Skeletal muscle cell (primary cell): ENCODE results near the gene MACROH2A1.

Experiments
- DNase-seq: peaks from one replicate; pipeline ENCODE4 v3.0.0-alpha.2; 2010; ENCODE audit warnings: low read depth
- H3K4me3 ChIP-seq: 2 replicates; pipeline ENCODE4 v1.5.1; 2011; ENCODE audit warnings: low read depth, mild to moderate bottlenecking, control low read depth, low read length, moderate library complexity

MACROH2A1 gene

DNA sequence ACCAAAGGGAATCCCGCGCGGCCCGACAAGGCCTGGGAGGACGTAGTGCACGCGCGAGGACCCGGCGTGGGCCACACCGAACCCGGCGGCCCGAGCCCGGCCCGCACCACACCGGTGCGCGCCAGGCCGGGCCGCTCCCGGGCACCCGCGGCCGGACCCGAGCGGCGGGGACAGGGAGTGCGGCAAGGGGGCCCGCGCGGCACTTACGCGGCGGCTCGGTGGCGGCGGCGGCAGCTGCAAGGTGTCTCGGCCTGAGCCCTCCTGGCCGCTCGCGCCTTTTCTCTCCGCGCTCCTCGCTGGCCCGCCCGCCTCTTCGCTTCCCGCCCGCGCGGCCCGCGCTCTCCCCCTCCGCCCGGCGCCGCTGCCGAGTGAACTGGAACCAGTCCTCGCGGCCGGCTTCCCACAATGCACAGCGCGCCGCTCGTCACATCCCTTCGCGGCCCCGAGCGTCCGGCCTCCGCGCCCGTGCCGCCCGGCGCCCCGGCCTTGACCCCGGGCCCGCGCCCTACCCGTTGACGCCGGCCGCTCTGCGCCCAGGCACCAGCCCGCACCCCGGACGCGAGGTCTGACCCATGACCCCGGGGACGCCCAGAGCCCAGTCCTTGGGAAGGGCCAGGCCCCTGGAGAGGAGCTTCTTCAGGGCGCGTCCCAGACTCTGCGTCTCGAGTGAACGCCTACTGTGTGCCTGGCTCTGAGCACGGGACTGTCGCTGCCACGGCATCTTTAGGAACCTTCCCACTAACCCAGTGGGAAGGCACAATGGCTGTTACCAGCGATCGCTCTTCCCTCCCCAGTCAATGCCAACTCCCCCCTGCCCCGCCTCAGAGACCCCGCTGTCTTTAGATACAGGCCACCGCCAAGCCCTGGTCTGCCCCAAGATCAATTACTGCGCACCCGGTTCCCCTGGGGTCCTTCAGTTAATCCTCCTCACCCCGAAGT is at the start of gene MACROH2A1:
MACROH2A1 (minus strand) TSS at position 377 of the 939 bp plus-strand sequence. CDS start 10,138 bp downstream, outside the sequence.
- DNase-seq = peak; percentile 49
- H3K4me3 ChIP-seq = peak within 1 kb of the TSS; percentile 88

DNA sequence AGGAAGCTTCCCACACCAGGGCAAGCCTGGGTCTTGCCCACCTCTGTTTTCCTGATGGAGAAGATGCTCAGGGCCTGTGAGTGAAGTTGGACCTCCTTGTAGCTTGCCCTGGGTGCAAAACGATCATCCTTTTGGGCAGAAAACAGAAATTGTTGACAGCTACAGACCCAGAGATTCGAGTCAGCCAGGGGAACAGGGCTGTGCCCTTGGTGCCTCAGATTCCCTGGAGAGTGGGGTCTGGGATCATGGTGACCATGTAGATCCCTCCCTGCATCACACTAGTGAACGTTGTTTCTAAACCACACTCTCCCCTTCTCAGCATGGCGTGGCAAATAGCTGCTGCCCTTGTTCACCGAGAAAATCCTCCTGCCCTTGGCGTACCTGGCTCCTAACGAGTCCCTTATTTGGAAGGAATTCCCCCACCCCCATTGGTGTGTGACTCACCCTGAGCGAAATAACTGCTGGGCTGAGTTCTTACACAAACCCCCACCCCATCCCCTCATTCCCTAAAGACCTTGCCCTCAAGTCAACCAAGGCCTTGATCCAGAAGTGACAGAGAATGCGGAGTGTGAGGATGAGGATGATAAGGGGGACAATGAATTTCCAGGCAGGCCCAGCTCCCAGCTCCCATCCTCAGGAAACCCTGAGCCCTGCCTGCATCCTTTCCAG is 49.2 kb upstream of the MACROH2A1 start:
- DNase-seq = no peak
- H3K4me3 ChIP-seq = no peak overlapping the region

DNA sequence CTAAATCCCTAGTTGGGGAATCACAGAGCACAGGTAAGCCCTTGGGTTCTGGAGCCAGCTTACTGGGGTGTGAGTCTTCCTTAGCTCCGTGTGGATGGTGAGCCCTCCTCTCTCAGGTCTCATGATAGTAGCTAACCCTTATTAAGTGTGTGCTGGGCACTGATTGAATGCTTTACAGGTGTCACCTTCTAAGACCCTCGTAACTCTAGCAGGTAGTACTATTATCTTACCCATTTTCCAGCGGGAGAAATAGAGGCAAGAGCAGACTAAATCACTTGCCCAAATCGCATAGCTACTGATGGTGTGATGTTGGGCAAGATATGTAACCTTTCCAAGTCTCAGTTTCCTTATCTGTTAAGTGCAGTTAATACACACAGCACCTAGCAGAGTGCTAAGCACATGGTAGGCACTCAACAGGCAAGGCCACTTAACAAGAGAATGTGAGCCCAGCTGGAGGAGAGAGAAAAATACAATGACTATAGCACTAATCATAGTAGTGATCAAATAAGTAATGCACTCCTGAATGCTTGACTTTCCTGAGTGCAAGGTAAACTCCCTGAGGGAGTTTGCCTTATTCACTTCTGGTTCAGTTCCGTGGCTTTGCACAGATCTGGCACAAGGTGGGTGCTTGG is 48.4 kb upstream of the MACROH2A1 start, which contains the start of gene DCANP1:
DCANP1 (minus strand) TSS at position 51 of the 632 bp plus-strand sequence. CDS start 240 bp downstream, outside the sequence.
- H3K4me3 ChIP-seq = no peak within 1 kb of the TSS
- no peak for DNase-seq

DNA sequence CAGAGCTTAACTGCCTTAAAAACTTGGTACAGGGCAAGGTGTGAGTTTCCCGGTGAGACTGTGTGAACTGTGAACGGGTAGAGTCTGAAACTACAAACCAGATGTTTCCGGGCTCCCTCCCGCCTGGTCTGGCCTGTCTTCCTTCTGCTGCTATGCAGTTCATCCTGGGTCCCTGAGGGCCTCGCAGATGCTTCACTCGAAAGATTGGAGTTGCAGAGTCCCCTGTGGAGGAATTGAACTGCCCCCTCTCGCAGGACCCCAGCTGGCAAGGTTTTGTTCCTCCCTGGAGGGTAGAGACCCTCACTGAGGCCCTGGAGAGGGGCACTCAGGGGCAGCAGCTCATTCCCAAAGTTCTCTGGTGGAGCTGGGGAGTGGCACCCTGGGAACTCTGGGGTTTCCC is 47.6 kb upstream of the MACROH2A1 start:
- H3K4me3 ChIP-seq = no peak overlapping the region
- no peak for DNase-seq

DNA sequence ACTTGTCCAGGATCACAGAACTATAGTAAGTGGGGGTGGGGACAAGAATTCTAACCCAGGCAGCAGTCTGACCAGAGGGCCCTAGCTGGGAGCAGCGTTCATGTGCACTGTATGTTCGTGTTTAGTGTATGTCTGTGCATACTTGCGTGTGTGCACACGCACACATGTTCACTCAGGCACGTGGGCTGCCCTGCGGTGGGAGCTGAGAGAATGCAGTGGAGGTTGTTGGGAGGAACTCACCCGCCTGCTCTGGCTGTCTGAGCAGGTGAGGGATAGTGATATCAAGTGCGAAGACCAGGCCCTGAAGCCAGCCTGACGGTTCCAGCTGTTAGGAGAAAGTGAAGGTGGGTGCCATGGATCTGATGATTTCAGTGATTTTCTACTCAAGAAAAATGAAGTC is 47.2 kb upstream of the MACROH2A1 start:
- no peak for DNase-seq
- H3K4me3 ChIP-seq = no peak overlapping the region

DNA sequence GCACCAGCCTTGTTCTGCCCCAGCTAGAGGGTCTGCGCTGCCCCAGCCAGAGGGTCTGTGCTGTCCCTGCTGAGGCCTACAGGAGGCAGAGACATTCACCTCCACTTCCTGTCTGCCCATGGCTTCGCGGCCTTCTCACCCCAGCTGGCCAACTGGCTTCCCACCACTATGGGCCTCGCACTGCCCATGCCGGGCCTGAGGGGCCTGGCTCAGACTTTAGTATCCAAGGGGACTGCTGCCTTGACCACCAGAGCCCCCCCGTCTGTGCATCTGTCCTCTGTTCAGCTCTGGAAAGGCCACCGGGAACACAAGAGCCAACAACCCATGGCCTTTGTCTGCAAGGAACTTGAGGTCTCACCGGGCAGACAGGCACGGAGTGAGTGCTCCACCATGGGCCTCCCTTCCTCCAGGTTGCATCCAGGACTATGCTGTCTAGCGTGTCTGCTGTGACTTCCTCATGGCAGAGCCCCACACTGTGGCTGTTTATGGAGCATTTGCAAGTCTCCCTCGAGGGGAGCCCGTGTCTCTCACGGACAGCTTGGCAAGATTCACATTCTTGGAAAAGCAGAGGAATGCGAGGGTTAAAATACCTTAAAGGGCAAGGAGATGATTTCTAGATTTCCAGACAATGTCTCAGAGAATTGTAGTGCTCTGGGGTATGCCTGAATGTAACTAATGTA is 46.4 kb upstream of the MACROH2A1 start:
- no peak overlapping the region for H3K4me3 ChIP-seq
- no peak for DNase-seq

DNA sequence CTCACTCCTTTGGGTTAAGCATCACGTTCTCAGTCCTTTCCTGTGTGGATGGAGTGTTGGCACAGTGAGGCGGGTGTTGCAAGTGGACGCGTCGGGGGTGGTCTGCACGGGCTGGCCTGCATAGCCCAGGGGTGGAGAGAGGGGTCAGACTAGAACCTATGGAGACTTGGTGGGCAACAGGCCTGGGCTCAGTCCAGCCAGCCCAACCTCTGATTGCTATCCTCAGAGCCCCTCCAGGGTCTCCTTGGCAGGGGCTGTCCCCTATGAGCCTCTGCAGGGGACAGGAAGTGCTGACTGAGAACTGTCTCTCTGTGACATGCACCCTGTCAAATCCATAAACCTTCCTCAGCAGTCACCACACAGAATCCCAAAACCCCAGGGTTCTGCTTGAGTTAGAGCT is 45.9 kb upstream of the MACROH2A1 start:
- no peak for DNase-seq
- H3K4me3 ChIP-seq = no peak overlapping the region

DNA sequence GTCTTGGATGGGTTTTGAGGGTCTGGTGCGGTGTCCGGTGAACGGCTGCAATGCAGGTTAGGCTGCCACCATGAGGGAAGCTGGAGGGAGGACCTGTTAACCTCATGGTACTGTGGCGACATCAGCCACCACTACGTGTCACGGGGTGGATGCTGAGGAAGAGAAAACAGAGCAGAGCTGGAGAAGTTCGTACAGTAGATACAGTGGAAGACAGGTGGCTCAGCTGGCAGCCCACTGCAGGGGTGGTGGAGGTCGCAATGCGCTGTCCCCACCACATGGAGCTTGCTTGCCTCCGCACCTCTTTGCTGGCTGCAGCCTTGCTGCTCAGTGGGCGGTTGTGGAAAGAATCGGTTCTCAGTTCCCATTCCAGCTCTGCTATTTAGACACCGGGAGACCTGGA is 45.3 kb upstream of the MACROH2A1 start:
- no peak for DNase-seq
- H3K4me3 ChIP-seq = no peak overlapping the region

DNA sequence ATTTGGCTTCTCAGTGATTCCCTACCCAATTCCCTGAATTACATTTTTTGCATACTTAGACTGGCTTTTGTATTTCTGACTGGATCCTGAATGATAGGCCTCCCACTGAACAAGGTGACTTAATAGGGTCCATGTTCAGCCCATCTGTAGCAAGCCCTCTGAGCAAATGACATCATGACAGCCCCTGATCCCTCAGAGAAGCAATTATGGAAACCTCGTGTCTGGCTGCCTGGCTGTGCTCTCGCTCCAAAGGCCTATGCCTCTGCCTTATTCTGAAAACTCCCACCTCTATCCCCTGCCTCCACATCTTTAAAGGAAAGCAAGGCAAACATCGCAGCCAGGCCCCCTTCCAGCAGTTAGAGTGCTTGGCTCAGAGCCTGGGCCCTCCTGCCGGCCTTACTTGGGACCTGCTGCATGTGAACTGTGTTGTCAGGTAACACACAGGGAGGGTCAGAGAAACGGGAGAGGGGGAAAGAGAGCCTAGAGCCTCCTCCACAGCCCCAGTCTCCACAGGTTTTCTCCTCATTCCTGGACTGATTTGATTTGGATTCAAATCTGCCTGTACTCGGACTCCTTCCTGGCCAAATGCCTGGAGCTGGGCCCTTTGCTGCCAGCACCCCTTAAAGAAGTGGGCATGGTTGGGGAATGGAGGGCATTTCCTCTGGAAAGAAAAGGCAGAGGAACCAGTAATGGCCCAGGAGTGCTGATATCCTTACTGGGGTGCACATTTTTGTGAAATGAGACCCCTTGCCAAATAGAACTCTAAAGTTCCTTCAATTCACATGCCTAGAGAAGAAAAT is 44.3 kb upstream of the MACROH2A1 start:
- no peak for DNase-seq

DNA sequence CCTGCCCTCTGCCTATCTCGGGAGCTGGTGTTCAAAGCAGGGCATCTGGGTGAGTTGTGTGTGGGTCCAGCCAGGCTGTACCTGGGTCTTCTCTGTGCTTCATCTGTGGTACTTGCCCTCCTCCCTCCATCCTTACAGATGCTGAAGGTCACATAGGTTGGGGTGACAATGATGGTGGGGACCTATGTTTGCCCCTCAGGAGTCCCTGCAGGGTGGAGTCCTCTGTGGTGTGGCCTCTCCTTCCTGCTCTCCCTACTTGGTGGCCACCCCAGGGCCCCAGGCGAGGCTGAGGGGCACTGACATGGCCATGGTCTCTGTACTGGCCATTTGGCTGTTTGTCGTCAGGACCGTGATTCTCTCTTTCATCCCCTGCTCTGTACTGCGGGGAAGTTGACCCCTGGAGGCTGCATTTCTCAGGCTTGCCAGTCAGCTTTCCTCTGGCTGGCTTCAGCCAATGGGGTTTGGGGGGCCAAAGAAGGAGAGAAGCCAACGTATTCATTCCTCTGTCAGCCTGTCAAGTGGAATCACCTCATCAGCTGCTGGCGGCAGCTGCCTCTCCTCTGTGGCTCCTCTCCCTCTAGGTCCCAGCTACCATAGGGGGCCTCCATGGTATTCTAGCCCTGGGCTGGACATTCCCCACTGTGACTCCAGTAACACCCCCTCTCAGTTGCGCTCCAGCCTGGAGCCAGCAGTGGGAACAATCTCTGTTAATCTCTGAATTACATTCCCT is 43.6 kb upstream of the MACROH2A1 start:
- H3K4me3 ChIP-seq = no peak overlapping the region
- DNase-seq = no peak

More for the DNA sequence above, 44.3 kb upstream of the MACROH2A1 start:
- H3K4me3 ChIP-seq = no peak overlapping the region

DNA sequence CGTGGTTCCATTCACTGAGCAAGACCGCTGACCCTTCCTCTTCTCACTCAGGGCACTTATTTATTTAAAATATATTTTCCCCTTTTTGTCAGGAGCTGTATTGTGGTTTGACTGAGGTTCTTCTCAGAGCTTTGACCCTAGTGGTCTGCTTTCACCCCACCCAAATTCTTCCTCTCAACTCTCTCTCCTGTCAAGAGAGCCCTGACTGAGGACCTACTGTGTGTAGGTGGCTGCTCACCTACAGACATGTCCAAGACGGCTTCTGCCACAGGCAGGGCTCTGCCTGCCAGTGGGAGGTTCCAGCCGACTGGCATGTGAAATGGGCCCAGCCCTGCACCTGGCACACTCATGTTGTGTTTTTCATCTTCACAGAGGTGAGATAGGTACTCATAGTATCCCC is 42.9 kb upstream of the MACROH2A1 start:
- H3K4me3 ChIP-seq = no peak overlapping the region

DNA sequence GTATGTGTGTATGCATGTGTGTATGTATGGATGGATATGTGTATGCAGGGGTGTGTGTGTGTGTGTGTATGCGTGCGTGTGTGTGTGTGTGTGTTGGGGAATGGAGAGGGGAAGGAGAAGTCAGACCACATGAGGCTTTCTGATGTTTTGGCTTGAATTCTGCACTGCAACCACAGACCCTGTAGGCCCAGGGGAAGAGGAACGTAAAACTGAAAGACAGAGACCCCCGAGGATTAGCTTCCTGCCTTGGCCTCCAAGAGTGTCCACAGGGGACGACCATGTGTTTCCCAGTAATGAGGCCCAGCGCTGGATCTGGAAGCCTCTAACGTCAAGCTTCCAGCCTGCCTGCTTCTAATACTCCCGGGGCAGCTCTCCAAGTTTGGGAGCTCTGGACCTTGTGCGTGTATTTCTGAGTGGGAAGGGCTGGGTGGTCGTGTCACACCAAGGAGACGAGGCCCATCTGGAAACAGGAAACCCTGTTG is 42.4 kb upstream of the MACROH2A1 start:
- H3K4me3 ChIP-seq = no peak overlapping the region
- DNase-seq = no peak

More for the DNA sequence above, 42.9 kb upstream of the MACROH2A1 start:
- no peak for DNase-seq

DNA sequence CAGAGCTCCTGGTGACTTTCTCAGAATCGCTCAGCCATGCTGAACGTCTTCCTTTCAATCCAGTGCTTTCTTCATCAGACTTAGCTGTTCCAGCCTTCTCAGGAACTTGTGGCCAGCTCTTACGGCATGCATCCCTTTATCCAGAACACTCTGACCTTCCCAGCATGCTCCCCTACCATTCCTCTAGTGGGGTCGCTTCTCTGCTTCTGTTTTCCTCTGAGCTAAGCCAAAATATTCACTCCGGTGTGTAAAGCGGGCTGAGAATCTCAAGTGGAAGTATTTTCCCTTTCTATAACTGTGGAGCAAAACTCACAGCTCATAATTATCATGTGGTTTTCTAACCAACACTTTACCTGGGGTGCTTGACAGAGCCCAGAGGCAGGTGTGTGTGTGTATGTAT is 41.9 kb upstream of the MACROH2A1 start:
- H3K4me3 ChIP-seq = no peak overlapping the region
- DNase-seq = no peak

DNA sequence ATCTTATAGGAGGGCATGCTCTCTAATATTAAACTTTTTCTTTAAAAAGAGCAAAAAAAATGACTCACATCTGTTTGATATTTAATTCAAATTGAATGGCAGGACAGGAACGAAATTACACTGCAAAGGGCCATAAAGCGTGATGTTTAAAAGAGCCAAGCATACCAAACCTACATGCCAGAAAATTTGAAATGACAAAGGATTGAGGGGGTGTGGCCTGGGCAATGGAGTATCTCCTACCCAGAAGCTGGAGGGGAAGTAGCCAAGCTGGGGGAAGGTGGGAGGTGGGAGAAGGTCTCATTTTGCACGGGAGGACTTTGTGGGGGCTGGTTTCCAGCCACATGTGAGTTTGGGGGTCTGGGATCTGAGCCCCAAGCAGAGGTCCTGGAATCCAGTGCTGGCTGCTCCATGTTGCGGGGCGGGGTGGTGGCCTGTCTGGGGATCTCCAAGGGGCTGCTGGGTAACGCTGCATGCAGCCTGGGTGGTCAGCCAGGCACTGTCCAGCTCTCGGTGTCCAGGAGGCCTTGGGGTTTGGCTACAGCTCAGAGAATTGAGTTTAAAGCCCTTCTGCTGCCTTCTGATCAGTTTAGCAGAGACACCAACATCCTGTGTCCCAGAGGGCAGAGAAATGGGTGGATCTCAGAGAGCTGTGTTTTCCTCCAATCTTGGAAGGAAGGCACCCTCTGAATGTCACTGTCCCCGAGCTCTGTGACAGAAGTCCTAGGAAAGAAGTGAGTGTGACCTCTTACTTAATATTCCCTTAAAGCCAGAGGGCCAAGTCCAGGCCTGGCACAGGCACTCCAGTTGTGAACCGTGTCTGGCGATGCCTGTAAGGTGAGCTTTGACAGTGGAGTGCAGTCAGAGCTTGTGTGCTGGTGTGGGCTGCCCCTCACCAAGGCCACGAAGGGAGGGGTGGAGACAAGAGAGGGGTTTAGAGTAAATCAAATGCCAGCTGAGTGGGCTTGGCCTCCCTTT is 40.5 kb upstream of the MACROH2A1 start:
- no peak overlapping the region for H3K4me3 ChIP-seq
- no peak for DNase-seq

DNA sequence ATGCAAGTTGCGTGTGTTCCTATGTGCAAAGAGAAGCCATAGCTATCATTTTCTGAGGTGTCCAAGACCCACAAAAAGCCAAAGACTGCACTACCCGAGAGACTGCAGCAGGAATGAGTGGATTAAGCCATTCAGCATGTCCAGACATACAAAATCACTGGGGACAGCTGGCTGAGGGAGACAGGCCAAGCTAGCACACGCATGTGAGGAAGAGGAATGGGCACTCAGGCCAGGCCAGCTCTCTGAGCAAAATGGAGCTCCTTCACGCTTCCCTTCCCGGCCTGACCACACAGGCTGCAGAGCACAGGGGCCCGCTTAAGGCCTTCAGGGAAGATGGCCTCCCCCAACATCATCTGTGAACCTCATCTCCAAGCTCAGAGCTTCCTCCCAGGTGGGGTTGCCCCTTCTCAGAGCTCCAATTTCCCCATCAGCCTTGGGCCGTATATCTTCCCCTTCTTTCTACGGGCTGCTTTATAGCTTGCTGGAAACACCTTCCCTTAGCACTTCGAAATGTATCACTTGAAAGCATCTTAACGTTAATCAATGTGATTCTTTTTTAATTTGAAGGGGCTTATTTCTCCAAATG is 39.7 kb upstream of the MACROH2A1 start:
- no peak for DNase-seq
- no peak overlapping the region for H3K4me3 ChIP-seq

DNA sequence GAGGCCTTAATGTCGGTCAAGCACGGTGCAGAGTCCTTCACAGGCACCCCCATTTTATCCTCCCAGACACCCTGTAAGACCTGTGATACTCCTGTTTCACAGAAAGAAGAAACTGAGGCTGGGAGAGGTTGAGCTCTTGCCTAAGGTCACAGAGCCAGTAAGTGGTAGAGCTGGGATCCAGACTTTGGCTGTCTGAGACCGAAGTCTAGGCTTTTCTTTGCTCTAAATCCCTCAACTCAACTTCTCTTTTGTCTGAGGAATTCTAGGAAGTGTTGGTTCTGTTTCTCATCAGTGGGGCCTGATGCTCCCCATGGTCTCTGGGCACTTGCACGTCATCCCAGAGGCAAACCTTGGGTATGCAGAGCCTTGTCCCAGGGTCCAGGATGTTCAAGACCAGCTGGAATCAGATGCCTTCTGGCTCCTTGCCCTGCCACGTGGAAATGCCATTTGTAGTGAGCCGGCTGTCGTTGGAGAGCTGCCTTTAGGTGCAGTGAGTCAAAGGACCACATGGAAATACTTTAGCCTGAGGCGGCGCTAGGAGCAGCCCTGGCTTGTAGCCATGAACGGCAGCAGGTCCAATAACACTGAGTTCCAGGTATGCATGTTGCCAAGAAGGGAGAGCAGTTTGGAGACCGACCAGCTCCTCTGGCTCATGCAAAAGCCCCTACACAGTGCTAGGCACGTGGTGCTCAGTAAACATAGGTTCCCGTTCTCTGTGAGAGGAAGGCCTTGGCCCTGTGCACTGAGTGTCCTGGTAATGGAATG is 38.9 kb upstream of the MACROH2A1 start:
- no peak overlapping the region for H3K4me3 ChIP-seq
- DNase-seq = peak; percentile 78
